NCI-H1694 (cell line): Measurements from ENCODE around the gene CDHR2.
"Not testable (repeated sequence)": the region's sequence is repeated elsewhere in the genome, so short reads cannot be mapped to it uniquely, and the experiment has no call there.

Experiments used
- DNase-seq: peaks from one replicate; lab custom pipeline; 2025; lab: John Stamatoyannopoulos, UW

The CDHR2 gene

GRCh38 chr5:176570044-176570443 lies 20.9 kb downstream of the CDHR2 start:
- DNase-seq = no peak

- peak; percentile 28 for DNase-seq
Observed at GRCh38 chr5:176573564-176574296, 24.6 kb downstream of the CDHR2 start.

DNA sequence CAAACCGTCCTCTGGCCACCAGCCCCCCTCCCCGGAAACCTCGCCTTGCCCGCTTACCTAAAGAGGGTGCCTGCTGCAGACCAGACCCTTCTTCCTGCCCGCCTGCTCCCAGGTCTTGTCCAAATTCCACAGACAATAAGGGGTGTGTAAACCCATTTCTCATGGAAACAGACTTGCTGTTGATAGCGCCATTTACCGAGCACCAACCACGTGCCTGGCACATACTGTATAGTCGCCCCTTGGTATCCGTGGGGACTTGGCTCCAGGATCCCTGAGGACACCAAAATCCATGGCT lies 25.1 kb downstream of the CDHR2 start:
- no peak for DNase-seq

DNA sequence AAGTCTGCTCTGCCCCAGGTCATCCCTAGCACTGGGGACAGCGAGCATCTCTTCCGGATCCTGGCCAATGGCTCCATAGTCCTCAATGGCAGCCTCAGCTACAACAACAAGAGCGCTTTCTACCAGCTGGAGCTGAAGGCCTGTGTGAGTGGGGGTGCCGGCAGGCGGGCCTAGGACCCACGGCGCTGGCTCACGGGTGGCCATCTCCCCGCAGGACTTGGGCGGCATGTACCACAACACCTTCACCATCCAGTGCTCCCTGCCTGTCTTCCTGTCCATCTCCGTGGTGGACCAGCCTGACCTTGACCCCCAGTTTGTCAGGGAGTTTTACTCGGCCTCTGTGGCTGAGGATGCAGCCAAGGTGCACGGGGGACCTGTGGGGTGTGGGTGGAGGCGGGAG lies 25.9 kb downstream of the CDHR2 start:
- no peak for DNase-seq

DNA sequence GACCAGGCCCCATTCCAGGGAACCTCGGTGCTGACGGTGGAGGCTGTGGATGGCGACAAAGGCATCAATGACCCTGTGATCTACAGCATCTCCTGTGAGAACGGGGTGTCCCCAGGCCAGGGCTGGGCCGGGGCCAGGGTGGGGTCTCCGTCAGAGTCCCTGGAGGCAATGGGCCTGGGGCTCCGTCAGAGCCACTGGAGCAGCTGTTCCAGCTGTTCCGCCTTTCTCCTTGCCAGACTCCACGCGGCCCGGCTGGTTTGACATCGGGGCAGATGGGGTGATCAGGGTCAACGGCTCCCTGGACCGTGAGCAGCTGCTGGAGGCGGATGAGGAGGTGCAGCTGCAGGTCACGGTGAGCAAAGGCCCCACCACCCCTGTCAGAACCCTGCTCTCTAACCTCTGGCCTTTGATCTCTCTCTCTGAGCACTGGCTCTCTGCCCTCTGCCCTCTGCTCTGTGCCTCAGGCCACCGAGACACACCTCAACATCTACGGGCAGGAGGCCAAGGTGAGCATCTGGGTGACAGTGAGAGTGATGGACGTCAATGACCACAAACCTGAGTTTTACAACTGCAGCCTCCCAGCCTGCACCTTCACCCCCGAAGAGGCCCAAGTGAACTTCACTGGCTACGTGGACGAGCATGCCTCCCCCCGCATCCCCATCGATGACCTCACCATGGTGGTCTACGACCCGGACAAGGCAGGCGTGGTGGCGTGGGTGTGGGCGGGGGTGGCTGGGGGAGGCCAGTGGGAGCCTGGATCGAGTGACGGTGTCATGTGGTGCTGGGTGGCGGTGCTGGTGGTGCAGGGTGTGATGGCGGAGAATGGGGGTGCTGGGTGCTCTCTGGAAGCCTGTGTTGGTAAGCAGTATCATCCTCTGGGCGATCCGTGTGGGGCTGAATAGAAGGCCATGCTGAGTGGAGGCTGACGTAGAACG lies 26.6 kb downstream of the CDHR2 start:
- no peak for DNase-seq

- DNase-seq = no peak
Observed at GRCh38 chr5:176577312-176578176, 28.4 kb downstream of the CDHR2 start.

DNA sequence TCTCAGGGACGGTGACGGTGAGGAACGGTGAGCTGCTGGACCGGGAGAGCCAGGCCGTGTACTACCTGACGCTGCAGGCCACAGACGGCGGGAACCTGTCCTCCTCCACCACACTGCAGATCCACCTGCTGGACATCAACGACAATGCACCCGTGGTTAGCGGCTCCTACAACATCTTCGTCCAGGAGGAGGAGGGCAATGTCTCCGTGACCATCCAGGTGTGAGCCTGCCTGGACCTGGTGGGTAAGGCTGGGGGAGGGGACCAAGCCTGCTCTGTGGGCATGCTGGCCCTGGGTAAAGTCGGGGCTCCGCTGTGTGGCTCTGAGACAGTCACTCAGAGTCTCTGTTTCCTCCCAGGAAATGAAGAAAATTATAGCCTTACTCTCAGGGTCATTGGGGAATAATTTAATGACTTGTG lies 29.3 kb downstream of the CDHR2 start:
- no peak for DNase-seq

- no peak for DNase-seq
Observed at GRCh38 chr5:176579323-176579722, 30.2 kb downstream of the CDHR2 start.

- no peak for DNase-seq
Observed at GRCh38 chr5:176581361-176581760, 32.2 kb downstream of the CDHR2 start.

DNA sequence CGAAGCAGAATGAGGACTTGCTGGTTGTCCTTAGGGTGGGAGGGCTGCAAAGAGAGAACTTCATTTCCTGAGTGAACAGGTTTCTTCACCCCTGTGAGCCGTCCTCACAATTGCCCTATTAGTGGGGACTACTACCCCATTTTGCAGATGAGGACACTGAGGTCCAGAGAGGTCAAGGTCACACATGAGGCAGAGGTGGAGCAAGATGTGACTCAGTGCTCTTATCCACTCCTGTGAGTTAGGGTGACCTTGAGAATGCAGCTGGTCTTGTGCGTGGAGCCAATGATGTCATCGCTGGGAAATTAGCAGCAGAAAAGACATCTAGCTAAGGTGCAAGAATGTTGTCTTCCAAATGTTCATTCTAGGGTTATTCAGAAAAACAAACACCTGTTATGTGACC lies 33.9 kb downstream of the CDHR2 start:
- no peak for DNase-seq

GRCh38 chr5:176587398-176587797 lies 38.3 kb downstream of the CDHR2 start:
- DNase-seq = no peak

GRCh38 chr5:176588297-176588696 lies 39.2 kb downstream of the CDHR2 start:
- DNase-seq = no peak

DNA sequence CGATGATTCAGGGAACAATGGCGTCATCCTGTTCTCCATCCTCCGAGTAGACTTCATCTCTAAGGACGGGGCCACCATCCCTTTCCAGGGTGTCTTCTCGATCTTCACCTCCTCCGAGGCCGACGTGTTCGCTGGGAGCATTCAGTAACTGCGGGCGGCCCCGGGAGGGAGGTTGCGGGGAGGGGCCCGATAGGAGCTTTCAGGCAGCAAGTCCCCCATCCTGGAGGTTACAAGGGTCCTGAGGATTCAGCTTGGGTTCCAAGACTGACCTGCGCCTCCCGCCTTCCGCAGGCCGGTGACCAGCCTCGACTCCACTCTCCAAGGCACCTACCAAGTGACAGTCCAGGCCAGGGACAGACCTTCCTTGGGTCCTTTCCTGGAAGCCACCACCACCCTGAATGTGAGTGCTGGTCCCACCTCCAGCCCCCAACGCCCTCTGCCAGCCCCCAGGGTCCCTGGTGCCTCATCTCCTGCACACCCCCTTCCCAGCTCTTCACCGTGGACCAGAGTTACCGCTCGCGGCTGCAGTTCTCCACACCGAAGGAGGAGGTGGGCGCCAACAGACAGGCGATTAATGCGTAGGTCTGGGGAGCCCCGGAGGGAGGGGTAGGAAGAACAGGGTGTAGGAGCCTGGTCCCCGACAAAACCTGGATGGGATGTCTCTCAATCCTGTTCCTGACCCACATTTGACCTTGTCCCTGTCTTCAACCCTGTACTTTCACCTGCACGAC lies 40.1 kb downstream of the CDHR2 start:
- DNase-seq = no peak

GRCh38 chr5:176590035-176590717 lies 41.0 kb downstream of the CDHR2 start:
- no peak for DNase-seq

GRCh38 chr5:176591667-176592066 lies 42.5 kb downstream of the CDHR2 start:
- not testable (repeated sequence) for DNase-seq

DNA sequence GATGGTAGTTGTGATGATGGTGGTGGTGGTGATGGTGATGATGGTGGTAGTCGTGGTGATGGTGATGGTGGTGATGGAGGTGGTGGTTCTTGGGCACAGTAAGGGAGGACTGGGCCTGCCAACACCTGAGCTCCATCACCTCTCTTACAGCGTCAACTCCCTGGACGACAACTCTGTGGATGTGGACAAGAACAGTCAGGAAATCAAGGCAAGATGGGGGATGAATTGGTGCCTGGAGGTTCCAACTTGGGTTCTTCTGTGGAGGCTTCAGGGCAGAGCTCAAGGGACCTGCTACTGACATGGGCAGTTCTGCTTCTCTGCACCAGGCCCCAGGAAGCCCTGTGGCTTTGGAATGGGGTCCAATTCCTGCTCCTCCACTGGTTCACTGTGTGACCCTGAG lies 43.4 kb downstream of the CDHR2 start:
- DNase-seq = no peak

GRCh38 chr5:176593273-176593869 lies 44.2 kb downstream of the CDHR2 start:
- DNase-seq = no peak

- no peak for DNase-seq
Observed at GRCh38 chr5:176594554-176594953, 45.4 kb downstream of the CDHR2 start.

- no peak for DNase-seq
Observed at GRCh38 chr5:176595386-176595943, 46.3 kb downstream of the CDHR2 start.

DNA sequence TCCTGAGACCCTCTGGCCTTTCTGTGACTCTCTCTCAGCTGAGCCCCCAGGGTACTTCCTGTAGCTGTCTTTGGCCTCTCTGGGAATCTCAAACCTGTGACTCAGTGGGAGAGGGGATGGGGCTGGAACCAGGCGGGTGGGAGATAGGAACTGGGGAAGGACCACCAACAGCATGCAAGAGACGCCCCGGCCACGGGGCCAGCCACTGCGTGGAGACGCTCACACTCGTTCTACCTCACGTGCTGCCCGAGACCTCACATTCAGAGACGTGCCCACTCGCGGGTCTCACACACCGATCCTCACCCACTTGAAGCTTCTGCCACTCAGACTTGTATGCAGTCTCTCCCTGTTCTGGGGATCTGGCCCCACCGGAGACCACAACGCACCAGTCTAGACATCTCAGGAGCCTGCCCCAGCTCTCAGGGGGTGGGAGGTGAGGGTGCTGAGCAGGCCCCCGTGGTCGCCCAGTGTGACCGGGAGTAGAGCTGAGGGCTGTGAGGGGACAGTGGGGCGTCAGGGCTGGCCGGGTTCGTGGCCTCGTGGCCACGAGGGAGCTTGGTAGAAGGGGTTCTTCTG lies 47.0 kb downstream of the CDHR2 start:
- DNase-seq = no peak
